Tibial nerve (tissue), 3 donors: ENCODE measurements around the gene ZFP2.

Experiments
- POLR2A ChIP-seq, 2 donors: fragments of 450-650 bp; IDR thresholded peaks; one replicate each; pipeline ENCODE4 v1.6.1; 2017; ENCODE audit warnings: antibody characterized with exemption in 2 of 2, mild to moderate bottlenecking in 2 of 2, moderate library complexity in 2 of 2
- TF ChIP-seq, protein P1 (sequence below), 5 experiments: fragments of 200-600 bp in 3 of 5; fragments of 450-650 bp in 2 of 5; sonication (generic) in 3 of 5; IDR thresholded peaks; one replicate each; pipeline ENCODE4 v1.5.1; 2016 to 2019; ENCODE audit warnings: antibody characterized with exemption in 5 of 5, mild to moderate bottlenecking in 3 of 5, moderate library complexity in 2 of 5

DNA sequence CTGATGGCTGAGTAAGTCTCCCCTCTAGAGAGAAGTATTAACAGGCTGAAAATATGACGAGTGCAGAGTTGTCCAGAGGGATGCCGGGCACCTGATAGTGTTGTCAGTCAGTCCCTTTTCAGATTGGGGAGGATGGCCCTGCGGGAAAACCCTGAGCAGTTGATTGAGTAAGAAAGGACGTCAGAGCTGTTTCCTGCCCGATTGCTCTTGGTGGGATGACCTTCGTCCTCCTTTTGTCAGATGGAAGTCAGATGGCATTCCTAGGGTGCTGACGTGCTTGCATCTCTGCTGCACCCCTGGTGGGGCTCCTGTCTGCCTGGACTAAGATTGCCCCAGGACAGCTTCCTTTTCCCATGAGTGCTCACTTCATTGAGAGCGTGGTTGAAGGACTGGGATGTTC lies 26.1 kb upstream of the ZFP2 start:
- TF ChIP-seq, protein P1, sequence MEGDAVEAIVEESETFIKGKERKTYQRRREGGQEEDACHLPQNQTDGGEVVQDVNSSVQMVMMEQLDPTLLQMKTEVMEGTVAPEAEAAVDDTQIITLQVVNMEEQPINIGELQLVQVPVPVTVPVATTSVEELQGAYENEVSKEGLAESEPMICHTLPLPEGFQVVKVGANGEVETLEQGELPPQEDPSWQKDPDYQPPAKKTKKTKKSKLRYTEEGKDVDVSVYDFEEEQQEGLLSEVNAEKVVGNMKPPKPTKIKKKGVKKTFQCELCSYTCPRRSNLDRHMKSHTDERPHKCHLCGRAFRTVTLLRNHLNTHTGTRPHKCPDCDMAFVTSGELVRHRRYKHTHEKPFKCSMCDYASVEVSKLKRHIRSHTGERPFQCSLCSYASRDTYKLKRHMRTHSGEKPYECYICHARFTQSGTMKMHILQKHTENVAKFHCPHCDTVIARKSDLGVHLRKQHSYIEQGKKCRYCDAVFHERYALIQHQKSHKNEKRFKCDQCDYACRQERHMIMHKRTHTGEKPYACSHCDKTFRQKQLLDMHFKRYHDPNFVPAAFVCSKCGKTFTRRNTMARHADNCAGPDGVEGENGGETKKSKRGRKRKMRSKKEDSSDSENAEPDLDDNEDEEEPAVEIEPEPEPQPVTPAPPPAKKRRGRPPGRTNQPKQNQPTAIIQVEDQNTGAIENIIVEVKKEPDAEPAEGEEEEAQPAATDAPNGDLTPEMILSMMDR (IDR thresholded peaks at IDR 0.05) = no peak
- no peak for TF ChIP-seq POLR2A (IDR thresholded peaks at IDR 0.05)
